ENCODE data around the gene CLSTN1. TPM values are rescaled to one million over a fixed set of nuclear protein-coding genes. Genes with fewer than 3 reads are reported as not detected.

Gene CLSTN1
- 59.0 to 63.5 TPM (median 60.7 TPM) in 5 replicates for total RNA-seq (2022; extraction: Qiagen RNA extraction)

GRCh38 chr1:9823943-9824701 is at the start of gene CLSTN1:
Gene CLSTN1 (minus strand): TSS chr1:9823965. CDS start chr1:9823733, 232 bp downstream.

Other genes starting within 250 kb of the CLSTN1 start
- gene TMEM201, start 235.1 kb downstream of the CLSTN1 start, total RNA-seq (2022; extraction: Qiagen RNA extraction) = 10.4 to 13.9 TPM (median 13.0 TPM) in 5 replicates
- gene PIK3CD, start 172.2 kb downstream of the CLSTN1 start, total RNA-seq (2022; extraction: Qiagen RNA extraction) = 9.0 to 10.2 TPM (median 9.6 TPM) in 5 replicates
- 8.7 to 10.9 TPM (median 10.8 TPM) in 5 replicates for gene CTNNBIP1, start 86.3 kb upstream of the CLSTN1 start, total RNA-seq (2022; extraction: Qiagen RNA extraction)
- 17.5 to 27.7 TPM (median 18.9 TPM) in 5 replicates for gene LZIC, start 119.4 kb upstream of the CLSTN1 start, total RNA-seq (2022; extraction: Qiagen RNA extraction)
- gene NMNAT1, start 119.5 kb upstream of the CLSTN1 start, total RNA-seq (2022; extraction: Qiagen RNA extraction) = 2.0 to 3.5 TPM (median 2.2 TPM) in 5 replicates
- 4.8 to 6.0 TPM (median 5.2 TPM) in 5 replicates for gene RBP7, start 173.3 kb upstream of the CLSTN1 start, total RNA-seq (2022; extraction: Qiagen RNA extraction)
- gene UBE4B, start 209.0 kb upstream of the CLSTN1 start, total RNA-seq (2022; extraction: Qiagen RNA extraction) = 12.1 to 13.6 TPM (median 12.7 TPM) in 5 replicates